ENCODE data around the gene TPRN.
A peak's percentile ranks its signal among the peaks of the same experiment; 100 is the strongest.

The TPRN gene

DNA sequence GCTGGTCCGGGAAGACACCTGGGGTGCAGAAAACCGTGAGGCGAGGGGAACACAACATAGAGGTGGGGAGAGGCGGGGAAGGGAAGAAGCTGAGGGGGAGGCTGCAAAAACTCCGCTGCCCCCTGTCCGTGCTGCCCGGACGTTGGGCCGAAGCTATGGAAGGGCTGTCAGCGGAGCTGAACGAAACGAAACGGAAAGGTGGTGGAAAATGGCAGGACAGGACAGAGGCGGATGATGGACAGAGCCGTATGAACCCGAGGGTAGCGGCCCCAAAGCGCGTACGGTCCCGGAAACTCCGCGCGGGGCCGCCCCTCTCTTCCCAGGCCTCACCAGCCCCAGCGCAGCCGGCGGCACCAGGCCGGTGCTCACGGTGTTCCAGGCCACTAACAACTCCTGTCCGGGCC lies 12.5 kb downstream of the TPRN start:
- no peak for DNase-seq

DNA sequence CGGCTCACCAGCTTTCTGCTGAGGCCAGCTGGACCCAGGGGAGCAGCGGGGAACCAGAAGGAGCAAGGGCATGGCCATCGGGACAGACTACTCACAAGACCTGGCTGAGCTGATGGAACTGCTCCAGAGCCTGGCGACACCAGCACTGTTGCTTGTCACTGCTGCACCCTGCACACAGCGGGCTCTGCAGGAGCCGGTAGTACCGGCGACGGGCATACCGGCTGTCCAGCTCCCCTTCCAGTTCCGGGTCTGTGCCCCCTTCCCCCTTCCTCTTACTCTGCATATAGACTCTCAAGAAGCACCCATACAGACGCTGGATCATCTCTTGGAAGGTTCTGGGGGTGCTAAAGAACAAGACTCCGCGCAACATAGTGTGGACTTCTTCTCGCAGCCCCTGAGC lies 13.2 kb downstream of the TPRN start:
- no peak for DNase-seq

DNA sequence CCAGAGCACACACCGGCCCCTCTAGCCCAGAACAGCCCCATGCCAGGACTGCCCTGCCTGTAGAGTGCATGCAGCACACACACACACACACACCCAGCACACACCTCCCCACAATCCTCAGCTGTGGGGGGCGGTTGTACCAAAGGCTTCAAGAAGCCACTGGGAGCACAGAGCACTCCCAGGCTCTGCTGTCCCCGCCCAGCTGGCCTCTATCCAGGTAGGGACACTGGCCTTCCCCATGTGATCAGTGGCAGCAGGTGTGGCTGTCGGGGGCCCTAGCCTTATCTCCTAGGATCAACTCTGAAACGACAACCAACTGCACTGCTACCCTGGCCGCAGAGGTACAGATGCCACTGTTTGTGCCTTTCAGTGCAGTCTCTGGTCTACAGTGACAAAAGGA lies 14.2 kb downstream of the TPRN start:
- no peak for DNase-seq

DNA sequence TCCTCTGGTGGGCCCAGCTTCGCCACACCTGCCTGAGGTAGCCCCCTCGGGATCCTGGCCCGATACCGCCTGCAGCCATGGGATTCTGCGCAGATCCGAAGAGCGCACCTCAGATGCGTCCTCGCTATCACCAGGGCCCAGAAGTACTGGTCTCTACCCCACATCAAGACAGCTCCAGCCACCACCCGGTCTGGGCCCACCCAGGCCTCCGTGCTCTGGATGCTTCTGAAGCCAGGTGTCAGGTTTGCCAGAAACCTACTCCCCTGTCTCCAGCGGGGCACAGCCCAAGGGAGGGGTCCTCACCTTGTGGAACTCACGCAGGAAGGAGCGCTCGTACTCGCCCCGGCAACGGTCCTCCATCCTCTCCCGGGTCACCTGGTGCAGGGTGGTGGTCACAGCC lies 14.6 kb downstream of the TPRN start:
- DNase-seq = no peak

DNA sequence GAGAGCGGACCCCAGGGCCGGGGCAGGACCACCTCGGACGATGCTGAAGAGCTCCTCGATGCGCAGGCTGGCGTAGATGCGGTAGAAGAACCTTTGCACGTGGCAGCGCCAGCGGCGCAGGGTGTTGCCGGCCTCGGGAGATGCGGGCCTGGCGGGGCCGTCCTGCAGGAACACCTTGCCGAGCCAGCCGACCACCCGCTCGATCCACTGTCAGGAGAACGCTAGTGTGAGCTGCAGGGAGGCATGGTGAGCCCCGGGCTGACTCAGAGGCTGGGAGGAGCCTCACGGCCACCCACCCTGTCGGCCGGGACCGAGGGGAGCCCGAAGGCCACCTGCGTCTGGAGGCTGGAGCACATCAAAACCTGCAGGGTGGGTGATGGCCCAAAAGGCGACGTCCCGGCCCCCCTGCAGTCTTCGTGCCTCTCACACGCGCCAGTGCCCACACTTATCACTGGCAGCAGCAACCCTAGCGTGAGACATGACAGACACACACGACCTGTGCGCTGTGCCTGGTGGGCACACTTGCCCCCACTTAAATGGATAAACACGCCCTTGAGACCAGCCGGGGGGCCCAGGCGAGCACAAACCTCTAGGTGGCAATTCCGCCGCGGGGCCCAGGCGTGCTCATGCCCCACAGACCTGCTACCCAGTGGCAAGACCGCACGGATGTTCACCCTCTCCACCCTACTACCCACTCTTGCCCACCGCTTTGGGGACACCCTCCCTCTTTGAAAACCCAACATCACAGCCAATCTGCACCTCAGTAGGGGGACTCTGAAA lies 15.5 kb downstream of the TPRN start:
- no peak for DNase-seq

DNA sequence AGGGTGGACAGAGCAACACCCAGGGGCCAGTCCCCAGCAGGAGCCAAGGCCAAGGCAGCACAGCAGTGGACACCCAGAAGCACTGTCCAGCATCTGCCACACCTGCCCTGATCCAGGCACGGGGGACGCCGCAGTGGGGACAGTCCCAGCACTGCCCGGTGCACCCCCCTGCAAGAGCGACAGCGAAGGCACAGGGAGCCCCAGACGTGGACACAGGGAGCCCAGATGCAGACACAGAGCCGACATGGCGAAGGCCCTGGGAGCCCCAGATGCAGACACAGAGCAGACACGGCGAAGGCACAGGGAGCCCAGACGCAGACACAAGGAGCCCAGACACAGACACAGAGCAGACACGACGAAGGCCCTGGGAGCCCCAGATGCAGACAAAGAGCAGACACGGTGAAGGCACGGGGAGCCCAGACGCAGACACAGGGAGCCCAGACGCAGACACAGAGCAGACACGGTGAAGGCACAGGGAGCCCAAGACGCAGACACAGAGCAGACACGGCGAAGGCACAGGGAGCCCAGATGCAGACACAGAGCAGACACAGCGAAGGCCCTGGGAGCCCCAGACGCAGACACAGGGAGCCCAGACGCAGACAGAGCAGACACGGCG lies 16.5 kb downstream of the TPRN start:
- no peak for DNase-seq

DNA sequence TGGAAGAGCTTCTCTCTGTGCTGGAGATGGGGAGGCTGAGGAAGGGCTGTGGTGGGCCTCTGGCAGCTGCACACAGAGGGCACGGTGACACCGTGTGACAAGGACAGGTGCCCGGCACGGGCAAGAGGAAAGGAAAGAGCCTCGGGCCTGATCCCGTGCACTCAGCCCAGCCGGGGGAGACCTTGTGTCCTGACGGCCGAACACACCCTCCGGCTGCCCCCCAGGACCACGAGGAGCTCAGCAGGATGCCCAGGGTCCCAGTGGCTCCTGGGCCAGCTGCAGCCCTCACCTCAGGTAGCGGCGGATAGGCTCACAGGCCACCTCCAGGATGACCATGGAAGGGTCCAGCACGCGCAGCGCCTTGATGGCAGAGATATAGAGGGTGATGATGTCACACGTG lies 17.7 kb downstream of the TPRN start:
- DNase-seq = no peak

DNA sequence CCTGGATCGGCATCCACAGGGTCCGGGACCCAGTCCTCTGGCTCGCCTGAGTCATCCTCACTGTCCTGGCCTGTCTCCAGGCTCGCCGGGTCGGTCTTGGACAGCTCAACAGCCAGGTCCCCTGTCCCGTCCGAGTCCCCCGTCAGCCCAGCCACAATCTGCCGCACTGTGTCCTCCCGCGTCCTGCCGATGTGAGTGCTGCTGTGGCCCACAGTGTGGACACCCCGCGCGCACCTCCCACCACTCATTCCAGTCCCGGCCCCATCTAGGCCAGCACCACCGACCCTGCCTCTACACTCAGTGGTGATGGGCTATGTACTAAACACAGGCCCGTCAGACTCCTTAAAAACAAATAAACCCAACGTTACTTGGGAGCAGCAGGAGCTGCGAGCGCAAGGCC lies 18.9 kb downstream of the TPRN start:
- no peak for DNase-seq

DNA sequence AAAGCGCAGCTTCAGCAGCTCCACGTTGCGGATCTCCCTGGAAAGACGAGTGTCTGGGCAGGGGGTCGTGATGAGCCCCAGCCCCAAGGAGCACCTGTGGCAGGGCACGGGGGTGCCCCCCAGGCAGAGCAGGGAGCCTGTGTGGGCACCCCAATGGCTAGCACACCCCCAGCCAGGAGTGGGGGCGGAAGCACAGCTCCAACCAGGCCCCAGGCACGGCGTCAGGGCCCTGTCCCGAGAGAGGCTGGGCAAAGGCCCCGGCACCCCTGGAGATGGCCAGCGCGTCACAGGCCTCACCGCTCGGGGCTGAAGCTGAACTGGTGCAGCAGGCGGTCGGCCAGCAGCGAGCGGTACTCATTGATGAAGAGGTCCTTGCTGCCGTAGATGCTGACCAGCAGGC lies 20.1 kb downstream of the TPRN start:
- DNase-seq = no peak

DNA sequence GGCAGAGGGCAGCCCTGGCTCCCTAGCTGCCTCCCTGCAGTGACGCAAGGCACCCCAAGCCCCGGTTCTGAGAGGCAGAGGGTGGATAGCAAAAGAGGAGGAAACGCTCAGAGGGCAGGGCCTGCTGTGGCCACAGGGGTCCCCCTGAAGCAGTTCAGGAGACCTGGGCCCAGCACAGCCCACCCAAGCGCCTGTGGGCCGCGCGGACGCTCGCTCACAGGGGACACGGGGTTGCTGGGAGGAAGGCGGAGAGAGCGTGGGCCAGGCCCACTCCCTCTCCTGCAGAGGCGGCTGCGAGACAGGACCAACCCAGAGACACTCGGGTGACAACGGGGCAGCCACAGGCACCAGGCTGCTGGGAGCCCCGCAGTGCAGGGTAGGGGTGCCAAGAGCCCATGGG lies 20.8 kb downstream of the TPRN start:
- DNase-seq = no peak

DNA sequence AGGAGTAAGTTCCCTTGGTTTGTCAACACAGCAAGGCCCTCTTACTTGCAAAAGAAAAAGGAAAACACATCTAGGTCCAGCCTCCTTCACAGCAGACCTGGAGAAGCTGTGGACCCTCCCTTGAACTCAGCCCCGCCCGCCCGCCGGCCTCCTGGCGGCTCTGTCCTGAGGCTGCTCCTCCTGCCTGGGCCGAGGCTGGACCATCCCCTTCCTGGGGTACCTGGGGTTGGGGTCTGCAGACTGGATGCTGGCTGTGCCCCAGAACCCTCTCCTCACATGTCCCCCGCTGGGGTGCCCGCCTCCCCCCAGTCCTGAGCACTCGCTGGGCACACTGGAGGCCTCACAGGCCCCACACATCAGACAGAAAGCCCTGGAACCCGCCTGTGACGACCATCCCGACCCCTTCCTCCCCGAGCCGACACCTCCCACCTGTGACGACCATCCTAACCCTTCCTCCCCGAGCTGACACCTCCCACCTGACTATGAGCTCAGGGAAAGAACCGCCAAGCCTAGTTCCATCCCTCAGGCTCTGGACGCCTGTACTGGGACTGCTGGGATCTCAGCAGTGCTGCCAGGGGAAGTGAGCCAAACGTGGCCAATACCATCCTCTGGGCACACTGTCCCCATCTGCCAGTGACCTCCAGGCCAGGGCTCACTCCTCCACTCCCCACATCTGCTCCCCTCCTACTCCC lies 21.5 kb downstream of the TPRN start:
- DNase-seq = no peak

DNA sequence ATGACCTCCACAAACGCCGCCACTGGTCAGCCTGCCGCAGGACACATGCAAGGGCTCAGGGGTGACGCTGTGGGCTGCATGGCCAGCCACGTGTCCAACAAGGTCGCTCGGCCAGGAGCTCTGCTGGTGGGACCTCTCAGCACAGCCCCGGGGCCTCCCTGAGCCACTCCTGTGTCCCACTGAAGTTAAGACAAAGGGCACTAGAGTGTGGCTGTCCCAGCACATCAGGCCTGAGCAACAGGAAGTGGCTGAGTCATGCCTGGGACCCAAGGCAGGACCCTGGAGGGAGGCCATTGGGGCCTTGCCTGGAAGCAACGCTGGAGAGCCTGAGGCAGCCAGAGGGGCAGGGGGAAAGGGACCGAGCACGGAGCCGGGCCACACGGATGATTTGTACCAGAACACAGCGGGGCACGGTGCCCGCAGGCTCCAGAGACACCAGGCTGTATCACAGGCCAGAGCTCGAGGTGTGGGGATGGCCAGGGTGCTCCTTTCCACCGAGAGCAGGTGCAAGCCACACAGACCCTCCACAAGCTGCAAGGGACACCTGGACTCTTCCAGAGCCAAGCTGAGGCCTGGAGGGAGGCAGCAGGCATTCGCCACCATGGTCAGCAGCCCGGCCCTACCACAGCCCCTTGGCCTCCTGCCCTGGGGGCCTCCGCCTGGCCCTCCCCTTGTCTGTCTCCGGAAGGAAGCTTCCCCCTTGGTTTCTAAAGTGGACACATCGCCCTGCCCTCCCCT lies 22.2 kb downstream of the TPRN start:
- DNase-seq = no peak

DNA sequence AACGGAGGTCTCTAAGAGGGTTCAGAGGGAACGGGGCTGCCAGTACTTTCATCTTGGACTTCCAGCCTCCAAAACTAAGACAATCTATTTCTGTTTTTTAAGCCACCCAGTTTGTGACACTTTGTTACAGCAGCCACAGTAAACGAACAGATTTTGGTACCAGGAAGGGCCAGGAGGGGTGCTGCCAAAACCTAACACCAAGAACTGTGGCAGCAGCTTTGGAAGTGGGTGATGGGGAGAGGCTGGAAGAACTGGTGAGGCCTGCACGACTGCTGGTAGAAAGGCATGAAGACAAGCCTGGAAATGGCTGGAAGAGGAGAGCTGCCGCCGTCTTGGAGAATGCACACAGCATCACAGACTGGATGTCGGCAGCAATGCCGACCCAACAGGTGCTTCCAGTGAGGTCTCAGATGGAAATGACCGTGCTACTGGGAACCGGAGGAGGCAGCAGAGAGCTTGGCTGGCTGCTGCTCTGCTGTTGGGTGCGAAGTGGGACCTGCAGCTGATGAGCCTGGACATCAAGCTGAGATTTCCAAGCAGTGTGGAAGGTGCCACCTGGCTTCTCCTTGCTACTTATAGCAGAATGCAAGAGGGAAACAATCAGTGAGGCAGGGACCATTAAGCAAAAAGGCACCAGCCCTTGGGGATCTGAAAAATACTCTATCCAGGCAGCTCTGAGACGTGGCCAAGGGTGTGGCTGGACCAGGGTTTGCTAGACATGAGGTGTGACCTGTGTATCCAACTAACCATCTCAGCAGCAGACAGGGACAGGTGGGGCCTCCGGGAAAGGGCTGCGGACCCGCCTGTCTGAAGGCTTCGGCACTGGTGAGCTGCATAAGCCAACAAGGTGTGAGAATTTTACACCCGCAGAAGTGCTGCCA lies 24.0 kb downstream of the TPRN start:
- DNase-seq = no peak

DNA sequence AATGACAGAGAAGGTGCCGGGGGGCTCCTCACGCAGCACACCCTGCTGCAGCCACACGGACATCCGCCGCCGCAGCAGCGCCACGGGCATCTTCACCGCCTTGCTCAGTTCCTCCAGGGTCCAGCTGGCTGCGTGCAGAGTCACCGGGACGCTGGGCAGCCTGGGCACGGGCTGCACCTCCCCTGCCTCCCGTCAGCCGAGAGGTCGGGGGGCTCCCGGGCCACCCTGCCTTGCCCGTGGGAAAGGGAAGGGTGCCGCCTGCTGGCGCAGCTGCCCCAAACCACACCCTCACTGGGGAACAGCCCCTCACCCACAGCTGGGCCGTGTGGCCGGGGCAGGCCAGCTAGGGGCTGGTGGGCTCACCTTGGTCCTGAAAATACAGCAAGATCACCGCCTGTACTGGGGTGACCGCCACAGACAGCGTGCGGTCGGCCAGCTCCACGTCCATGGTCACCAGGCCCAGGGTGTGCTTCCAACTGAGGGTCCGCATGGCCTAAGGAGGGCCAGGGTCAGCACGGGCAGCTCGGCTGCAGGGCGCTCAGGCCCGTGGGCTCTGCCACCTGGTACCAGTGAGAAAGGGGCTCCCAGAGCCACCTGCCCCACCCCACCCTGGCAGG lies 25.1 kb downstream of the TPRN start:
- peak in 1 of 4 experiments; percentile 10 for DNase-seq

DNA sequence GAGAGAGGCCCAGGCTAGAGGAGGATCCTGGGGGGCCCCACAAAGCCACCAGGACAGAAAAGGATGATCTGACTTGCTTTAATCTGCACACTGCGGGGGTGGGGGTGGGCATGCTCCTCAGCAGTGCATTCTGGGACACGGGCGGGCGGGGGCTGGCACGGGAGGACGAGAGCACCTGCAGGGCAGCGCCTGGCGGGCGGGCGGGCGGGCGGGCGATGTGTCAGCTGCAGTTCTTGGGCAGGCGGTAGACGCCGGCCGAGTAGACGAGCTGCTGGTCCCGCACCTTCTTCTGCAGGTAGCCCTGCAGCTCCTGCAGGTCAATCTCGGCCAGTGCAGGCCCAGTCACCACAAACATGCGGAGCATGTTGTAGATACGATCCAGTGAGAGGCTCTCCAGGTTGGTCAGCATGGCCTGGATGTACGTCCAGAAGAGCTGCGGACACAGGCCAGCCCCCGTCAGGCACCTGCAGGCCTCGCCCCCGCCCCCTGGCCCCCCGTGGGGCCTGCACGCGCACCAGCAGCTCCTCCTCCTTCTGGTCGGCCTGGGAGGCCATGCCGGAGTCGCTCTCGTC lies 25.7 kb downstream of the TPRN start:
- peak in 1 of 4 experiments; percentile 8 for DNase-seq

DNA sequence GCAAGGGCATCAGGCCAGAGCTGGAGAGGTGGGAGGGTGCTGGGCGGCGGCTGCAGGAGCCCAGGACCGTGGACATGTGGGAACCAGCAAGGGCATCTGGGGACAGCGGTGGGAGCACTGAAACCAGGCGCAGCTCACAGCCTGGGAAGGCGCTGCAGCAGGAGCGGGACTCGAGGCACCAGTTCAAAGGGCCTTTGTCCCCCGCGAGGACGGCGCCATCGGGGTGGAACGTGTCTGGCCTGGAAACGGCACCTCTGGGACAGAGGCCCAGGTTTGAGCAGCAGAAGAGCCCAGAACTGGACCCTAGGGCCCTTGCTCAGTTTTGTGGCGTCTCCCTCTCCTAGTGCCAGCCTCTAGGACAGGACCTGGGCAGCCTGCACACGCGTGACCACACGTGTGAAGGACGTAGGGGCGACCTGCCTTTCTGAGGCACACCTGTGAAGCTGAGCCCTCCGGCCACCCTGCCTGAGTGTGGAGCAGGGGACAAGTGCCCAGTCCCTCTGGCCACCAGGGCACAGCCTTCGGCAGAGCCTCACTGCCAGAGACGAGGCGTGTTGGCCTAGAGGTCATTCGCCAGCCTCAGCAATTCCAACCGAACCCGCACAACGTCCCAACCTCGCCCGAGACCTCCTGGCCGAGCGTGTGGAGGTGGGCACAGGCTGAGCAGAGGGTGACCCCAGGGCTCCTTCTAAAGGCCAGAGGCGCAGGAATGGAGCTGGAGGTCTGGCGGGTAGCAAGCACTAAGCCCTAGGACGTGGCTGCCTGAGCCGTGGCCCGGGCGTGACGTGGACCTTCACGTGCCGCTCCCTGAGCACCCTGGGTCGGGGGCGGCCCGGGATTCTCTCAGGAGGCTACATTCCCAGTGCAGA lies 26.5 kb downstream of the TPRN start:
- DNase-seq = no peak

DNA sequence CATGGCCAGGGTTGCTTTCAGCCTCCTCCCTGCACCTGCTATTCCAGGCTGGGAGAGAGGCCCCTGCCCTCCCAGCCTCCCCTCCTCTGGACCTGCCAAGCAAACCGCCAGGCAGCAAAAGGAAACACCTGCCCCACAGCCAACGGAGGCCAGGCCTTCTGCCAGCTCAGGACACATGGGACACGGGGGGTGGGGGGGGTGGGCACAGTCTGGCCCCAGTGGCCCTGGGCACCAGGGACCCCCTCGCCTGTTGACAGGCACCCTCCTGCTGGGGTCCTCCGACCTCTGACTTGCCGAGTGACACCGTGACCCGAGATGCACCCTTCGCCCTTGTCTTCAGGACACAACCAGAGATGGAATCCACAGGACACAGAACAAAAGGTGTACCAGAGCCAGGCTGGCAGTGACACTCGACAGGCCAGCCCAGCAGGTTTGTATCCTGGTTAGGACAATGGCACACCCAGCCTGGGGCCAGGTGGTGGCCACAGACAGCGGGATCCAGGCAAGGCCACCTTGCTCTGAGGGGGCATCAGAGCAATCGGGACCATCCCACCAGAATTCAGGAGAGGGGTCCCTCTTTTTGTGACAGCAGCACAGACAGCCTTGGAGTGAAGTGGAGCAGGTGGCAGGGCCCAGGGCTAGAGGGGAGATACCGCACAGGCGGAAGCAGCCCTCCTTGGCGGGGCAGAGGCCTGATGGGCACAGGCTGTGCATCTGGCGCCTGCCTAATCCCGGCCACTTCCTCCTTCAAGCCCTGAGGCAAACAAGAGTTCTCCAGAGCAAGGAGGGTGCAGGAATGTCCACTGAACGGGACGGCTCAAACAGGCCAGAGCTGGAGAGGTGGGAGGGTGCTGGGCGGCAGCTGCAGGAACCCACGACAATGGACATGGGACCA lies 27.4 kb downstream of the TPRN start:
- DNase-seq = no peak

DNA sequence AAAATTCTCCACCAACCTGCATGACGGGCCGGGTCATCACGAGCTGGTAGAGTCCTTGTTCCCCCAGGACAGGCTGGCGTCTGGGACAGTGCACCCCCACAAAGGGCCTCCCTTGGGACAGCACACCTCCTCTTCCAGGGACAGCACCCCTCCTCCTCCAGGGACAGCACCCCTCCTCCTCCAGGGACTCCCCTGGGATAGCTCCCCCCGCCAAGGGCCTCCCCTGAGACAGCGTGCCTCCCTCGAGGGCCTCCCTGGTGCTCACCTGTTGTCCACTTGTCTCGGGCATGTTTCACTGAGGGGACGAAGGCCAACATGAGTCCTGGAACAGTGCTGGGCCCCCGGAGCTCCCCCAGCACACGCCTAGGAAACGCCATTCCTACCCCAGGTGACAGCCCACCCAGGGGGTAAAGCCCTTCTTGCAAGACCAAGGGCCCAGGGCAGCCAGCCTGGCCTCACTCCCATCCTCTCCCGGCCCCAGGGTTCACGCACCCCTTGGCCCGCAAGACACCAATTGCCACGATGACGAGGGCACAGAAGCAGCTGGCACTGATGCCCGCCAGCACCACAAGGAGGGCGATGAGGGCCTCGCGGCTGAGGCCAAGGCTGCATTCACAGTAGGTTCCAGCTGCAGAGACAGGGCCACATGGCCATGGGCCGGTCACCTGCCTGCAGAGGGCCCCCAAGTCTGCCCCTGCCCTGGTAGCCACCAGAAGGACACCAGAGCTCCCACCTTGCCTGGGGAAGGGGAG lies 29.2 kb downstream of the TPRN start:
- DNase-seq = no peak
